Neural crest cell (in vitro differentiated cells): ENCODE data around the gene CDH23. TPM values are rescaled to one million over a fixed set of nuclear protein-coding genes. Genes with fewer than 3 reads are reported as not detected.

Experiments used
- DNase-seq: peaks from one replicate; pipeline ENCODE4 v3.0.0; 2021; ENCODE audit warnings: low read depth, mixed read lengths, low spot score
- H3K27ac Mint-ChIP-seq: one replicate; pipeline ENCODE4 v1.8.0; 2021; ENCODE audit warnings: mild to moderate bottlenecking, mixed read lengths; ENCODE audit not compliant: unreplicated experiment
- H3K27me3 Mint-ChIP-seq: 2 replicates; pipeline ENCODE4 v1.8.0; 2021; ENCODE audit warnings: low read depth, mild to moderate bottlenecking, mixed read lengths
- H3K36me3 Mint-ChIP-seq: 2 replicates; pipeline ENCODE4 v1.8.0; 2021; ENCODE audit warnings: low read depth, mild to moderate bottlenecking, mixed read lengths
- H3K4me1 Mint-ChIP-seq: 2 replicates; pipeline ENCODE4 v1.8.0; 2021; ENCODE audit warnings: mixed read lengths
- H3K4me3 Mint-ChIP-seq: one replicate; pipeline ENCODE4 v1.8.0; 2021; ENCODE audit warnings: mild to moderate bottlenecking, mixed read lengths
- H3K9me3 Mint-ChIP-seq: 2 replicates; pipeline ENCODE4 v1.8.0; 2021; ENCODE audit warnings: mixed read lengths
- total RNA-seq: library from RNA; stranded (reverse); gene quantifications from 2 replicates; pipeline ENCODE4 v1.2.1, GENCODE V29; 2021
- TF ChIP-seq, protein P1 (sequence below): fragments of 200-600 bp; sonication (generic); conservative IDR thresholded peaks from 2 replicates; pipeline ENCODE4 v1.5.0; 2021; ENCODE audit warnings: antibody characterized with exemption, mild to moderate bottlenecking

CDH23 gene
- total RNA-seq, 1 donor from 2014 or later = 2.6 TPM

GRCh38 chr10:71465551-71466252, 69.0 kb downstream of the CDH23 start:
- Mint-ChIP-seq H3K27me3 (no peaks in the 10 kb centered on the region), H3K36me3 (no peaks in the 10 kb centered on the region), H3K27ac (peak overlapping the region; percentile 95), H3K4me3 (no peak overlapping the region), H3K9me3 (no peaks in the 10 kb centered on the region), H3K4me1 (no peaks in the 10 kb centered on the region)
- TF ChIP-seq, protein P1, sequence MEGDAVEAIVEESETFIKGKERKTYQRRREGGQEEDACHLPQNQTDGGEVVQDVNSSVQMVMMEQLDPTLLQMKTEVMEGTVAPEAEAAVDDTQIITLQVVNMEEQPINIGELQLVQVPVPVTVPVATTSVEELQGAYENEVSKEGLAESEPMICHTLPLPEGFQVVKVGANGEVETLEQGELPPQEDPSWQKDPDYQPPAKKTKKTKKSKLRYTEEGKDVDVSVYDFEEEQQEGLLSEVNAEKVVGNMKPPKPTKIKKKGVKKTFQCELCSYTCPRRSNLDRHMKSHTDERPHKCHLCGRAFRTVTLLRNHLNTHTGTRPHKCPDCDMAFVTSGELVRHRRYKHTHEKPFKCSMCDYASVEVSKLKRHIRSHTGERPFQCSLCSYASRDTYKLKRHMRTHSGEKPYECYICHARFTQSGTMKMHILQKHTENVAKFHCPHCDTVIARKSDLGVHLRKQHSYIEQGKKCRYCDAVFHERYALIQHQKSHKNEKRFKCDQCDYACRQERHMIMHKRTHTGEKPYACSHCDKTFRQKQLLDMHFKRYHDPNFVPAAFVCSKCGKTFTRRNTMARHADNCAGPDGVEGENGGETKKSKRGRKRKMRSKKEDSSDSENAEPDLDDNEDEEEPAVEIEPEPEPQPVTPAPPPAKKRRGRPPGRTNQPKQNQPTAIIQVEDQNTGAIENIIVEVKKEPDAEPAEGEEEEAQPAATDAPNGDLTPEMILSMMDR = no peak
- DNase-seq = no peak

- no peaks in the 10 kb centered on the region for H3K27me3 Mint-ChIP-seq
- no peak overlapping the region for H3K27ac Mint-ChIP-seq
- no peaks in the 10 kb centered on the region for H3K9me3 Mint-ChIP-seq
- no peaks in the 10 kb centered on the region for H3K36me3 Mint-ChIP-seq
- no peaks in the 10 kb centered on the region for H3K4me1 Mint-ChIP-seq
- no peak overlapping the region for H3K4me3 Mint-ChIP-seq
- TF ChIP-seq, protein P1 = no peak
- no peak for DNase-seq
Measured at GRCh38 chr10:71466330-71466729, 69.6 kb downstream of the CDH23 start.

DNA sequence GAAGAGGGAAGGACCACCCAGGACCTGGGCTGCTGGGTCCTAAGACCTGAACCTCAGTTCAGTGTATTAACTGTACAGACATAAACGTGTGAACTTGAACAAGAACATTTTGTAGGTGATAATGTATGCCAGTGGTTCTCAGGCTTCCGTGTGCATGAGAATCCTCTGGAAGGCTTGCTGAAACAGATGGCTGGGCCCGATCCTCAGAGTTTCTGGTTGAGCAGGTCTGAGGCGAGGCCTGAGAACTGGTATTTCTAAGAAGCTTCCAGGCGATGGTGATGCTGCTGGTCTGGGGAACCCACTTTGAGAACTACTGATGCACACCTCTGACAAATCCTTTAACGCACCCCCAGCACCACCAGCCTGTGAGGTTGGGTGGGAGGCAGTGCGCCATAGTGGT, 70.4 kb downstream of the CDH23 start:
- H3K27me3 Mint-ChIP-seq = no peaks in the 10 kb centered on the region
- no peaks in the 10 kb centered on the region for H3K36me3 Mint-ChIP-seq
- H3K4me3 Mint-ChIP-seq = no peak overlapping the region
- H3K27ac Mint-ChIP-seq = no peak overlapping the region
- H3K9me3 Mint-ChIP-seq = no peaks in the 10 kb centered on the region
- DNase-seq = no peak
- TF ChIP-seq, protein P1 = no peak
- H3K4me1 Mint-ChIP-seq = no peaks in the 10 kb centered on the region

GRCh38 chr10:71467569-71468362, 71.0 kb downstream of the CDH23 start:
- DNase-seq = no peak
- H3K9me3 Mint-ChIP-seq = no peaks in the 10 kb centered on the region
- no peaks in the 10 kb centered on the region for H3K4me1 Mint-ChIP-seq
- H3K36me3 Mint-ChIP-seq = no peaks in the 10 kb centered on the region
- no peak overlapping the region for H3K4me3 Mint-ChIP-seq
- no peaks in the 10 kb centered on the region for H3K27me3 Mint-ChIP-seq
- TF ChIP-seq, protein P1 = no peak
- no peak overlapping the region for H3K27ac Mint-ChIP-seq

- TF ChIP-seq, protein P1 = no peak
Measured at GRCh38 chr10:71468363-71469094, 71.8 kb downstream of the CDH23 start.

More at GRCh38 chr10:71468363-71469094, 71.8 kb downstream of the CDH23 start:
- H3K9me3 Mint-ChIP-seq = no peaks in the 10 kb centered on the region
- H3K4me3 Mint-ChIP-seq = no peak overlapping the region
- H3K27ac Mint-ChIP-seq = no peak overlapping the region
- no peaks in the 10 kb centered on the region for H3K36me3 Mint-ChIP-seq
- no peaks in the 10 kb centered on the region for H3K27me3 Mint-ChIP-seq
- DNase-seq = no peak
- H3K4me1 Mint-ChIP-seq = no peaks in the 10 kb centered on the region
